Right renal cortex interstitium (tissue), 3 donors: ENCODE measurements around the gene CALHM5. TPM values are rescaled to one million over a fixed set of nuclear protein-coding genes. Genes with fewer than 3 reads are reported as not detected.

Experiments used
- DNase-seq, 3 donors: peaks; one replicate each; pipeline ENCODE4 v3.0.0-alpha.2; 2013; ENCODE audit warnings: low read depth in 3 of 3, low spot score in 2 of 3
- polyA plus RNA-seq, 3 donors: library from polyadenylated mRNA; unstranded; fragments of 120-200 nt; gene quantifications; one replicate each; pipeline ENCODE4 v1.2.1, GENCODE V29; 2013; ENCODE audit not compliant: insufficient read length in 3 of 3

The CALHM5 gene
- polyA plus RNA-seq, 3 donors: 2.7 to 3.3 (median 3.2) TPM

- DNase-seq: no peak
Observed at GRCh38 chr6:116572162-116572561, 60.7 kb downstream of the CALHM5 start.

Other genes with a start within 250 kb of the CALHM5 start
- 100 to 1,000 TPM; 105 to 110 (median 109) TPM for gene TSPYL1, start 231.7 kb upstream of the CALHM5 start, polyA plus RNA-seq
- 10 to 100 TPM; 42.2 to 45.0 (median 43.1) TPM for gene DSE, start 140.7 kb upstream of the CALHM5 start, polyA plus RNA-seq
- gene CALHM6, start 50.3 kb upstream of the CALHM5 start, polyA plus RNA-seq: 1 to 10 TPM; 2.7 to 4.0 (median 3.2) TPM
- under 1 TPM; 0.36 to 0.50 (median 0.37) TPM for gene TRAPPC3L, start 34.0 kb downstream of the CALHM5 start, polyA plus RNA-seq
- gene CALHM4, start 42.1 kb downstream of the CALHM5 start, polyA plus RNA-seq: 1 to 10 TPM in 2 of 3 donors, under 1 TPM in 1; 0.94 to 1.3 (median 1.1) TPM
- gene RWDD1, start 59.9 kb downstream of the CALHM5 start, polyA plus RNA-seq: 10 to 100 TPM; 81.8 to 87.9 (median 82.6) TPM
- 1 to 10 TPM; 2.8 to 3.0 (median 2.9) TPM for gene RSPH4A, start 104.8 kb downstream of the CALHM5 start, polyA plus RNA-seq
- 10 to 100 TPM; 14.0 to 16.0 (median 15.4) TPM for gene ZUP1, start 157.1 kb downstream of the CALHM5 start, polyA plus RNA-seq
- 10 to 100 TPM; 17.9 to 24.4 (median 23.8) TPM for gene KPNA5, start 169.6 kb downstream of the CALHM5 start, polyA plus RNA-seq